Rectal smooth muscle tissue (tissue), 1 donor: ENCODE data around the gene RGPD8.

ENCODE experiments used
- H3K27ac ChIP-seq: one replicate; pipeline ENCODE4 v1.7.0; 2013; ENCODE audit warnings: low read depth, low read length, inconsistent platforms
- H3K27me3 ChIP-seq: one replicate; pipeline ENCODE4 v1.7.0; 2013; ENCODE audit warnings: low read length; ENCODE audit not compliant: control insufficient read depth, insufficient read depth
- H3K36me3 ChIP-seq: one replicate; pipeline ENCODE4 v1.7.0; 2013; ENCODE audit warnings: low read length; ENCODE audit not compliant: control insufficient read depth, insufficient read depth
- H3K4me1 ChIP-seq: one replicate; pipeline ENCODE4 v1.7.0; 2013; ENCODE audit warnings: low read length; ENCODE audit not compliant: control insufficient read depth, insufficient read depth
- H3K4me3 ChIP-seq: one replicate; pipeline ENCODE4 v1.7.0; 2013; ENCODE audit warnings: low read length
- H3K9ac ChIP-seq: one replicate; pipeline ENCODE4 v1.7.0; 2013; ENCODE audit warnings: low read length

Gene RGPD8

DNA sequence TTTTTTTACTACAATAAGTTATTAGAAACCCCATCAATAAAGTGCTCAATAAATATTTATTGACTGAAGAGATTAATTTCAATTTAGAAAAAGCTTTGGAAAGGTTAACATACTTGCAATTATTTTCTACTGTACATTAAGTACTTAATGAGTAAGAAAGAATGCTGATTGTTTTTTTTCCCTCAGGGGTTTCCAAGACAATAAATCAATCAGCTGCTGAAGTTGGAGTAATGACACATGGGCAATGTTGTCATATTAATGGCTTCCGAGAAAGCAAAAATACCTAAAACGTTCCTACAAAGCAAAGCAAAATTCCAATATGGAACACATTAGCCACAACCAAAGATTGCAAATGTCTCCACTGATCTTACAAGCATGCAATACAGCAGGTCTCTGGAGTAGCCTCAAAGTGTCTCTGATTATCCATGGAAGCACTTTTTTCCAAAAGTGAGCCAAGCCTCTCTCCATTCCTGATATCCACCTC lies 91.3 kb downstream of the RGPD8 start:
- Histone ChIP-seq H3K27me3 (no peaks in the 10 kb centered on the region), H3K36me3 (no peaks in the 10 kb centered on the region), H3K4me3 (no peak overlapping the region), H3K4me1 (no peaks in the 10 kb centered on the region), H3K9ac (no peak overlapping the region), H3K27ac (no peak overlapping the region)

DNA sequence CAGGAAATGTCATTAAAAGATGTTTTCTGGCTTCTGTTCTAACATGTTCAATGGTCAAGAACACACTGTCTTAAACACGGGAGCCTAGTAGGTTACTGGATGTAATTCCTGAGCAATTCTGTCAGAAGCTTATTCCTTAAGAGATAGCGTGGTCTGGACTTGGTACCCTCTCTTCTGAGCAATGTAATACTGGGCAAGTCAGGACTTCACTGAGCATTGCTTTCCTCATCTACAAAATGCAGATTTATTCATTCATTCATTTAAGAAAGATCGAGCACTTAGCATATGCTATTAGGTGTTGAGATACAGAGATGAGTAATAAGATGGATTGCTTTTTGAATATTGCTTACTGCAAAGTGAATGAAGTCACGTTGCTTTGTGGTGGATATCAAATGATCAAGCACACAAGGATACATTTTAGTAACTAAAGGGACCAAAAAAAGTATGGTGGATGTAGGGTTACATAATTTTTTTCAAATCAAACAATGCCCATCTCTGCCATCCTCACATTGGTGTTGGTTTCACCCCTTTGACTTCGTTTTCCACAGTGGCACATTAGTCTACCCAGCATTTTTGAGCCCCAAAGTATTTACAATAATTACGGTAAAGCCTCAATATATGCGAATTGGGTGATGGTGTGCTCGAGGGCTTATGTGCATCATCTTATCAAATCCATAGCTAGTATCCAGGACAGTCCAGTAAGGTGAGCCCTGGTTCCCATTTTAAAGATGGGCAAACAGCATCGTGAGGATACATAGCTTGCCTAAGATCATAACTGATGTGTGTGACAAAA lies 92.8 kb downstream of the RGPD8 start:
- Histone ChIP-seq H3K4me1 (no peaks in the 10 kb centered on the region), H3K27me3 (no peaks in the 10 kb centered on the region), H3K4me3 (no peak overlapping the region), H3K27ac (no peak overlapping the region), H3K36me3 (no peaks in the 10 kb centered on the region), H3K9ac (no peak overlapping the region)

DNA sequence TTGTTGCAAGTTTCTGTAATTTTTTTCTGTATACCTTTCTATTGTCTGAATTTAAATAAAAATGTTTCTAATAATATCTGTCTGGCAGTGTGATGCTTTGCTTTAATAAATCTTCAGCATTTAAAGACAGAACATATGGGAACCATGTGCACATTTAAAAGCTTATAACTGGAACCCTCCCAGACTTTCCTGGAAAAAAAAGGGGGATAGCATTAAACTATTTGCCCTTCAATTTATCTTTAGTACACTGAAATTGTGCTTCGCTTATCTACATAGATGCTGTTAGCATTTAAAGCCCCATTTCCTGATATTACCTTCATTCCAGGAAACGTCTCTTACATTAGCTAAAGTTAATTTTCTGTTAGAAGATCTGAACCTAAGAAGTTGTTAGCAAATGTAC lies 93.5 kb downstream of the RGPD8 start:
- Histone ChIP-seq H3K27ac (no peak overlapping the region), H3K27me3 (no peaks in the 10 kb centered on the region), H3K4me1 (no peaks in the 10 kb centered on the region), H3K9ac (no peak overlapping the region), H3K36me3 (no peaks in the 10 kb centered on the region), H3K4me3 (no peak overlapping the region)

DNA sequence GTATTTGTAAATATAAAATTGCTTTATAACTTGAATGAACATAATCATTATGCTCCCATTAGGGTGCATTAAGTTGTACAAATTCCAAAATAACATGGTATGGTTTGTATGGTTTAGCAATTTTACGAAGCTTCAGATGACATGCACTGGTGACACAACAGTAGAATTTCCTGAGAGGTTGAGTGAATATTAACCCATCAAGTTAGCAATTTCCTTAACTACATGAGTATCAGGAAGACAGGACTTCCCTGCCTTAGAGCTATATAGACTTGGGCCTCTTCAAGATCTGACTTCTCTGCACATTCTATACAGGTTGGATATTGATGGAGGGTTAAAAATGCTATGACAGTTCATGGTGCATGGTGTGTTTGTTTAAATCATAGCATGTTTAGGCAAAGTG lies 97.8 kb downstream of the RGPD8 start:
- no peak overlapping the region for H3K9ac ChIP-seq
- H3K36me3 ChIP-seq = no peaks in the 10 kb centered on the region
- H3K27me3 ChIP-seq = no peaks in the 10 kb centered on the region
- no peak overlapping the region for H3K27ac ChIP-seq
- no peak overlapping the region for H3K4me3 ChIP-seq
- H3K4me1 ChIP-seq = no peaks in the 10 kb centered on the region

DNA sequence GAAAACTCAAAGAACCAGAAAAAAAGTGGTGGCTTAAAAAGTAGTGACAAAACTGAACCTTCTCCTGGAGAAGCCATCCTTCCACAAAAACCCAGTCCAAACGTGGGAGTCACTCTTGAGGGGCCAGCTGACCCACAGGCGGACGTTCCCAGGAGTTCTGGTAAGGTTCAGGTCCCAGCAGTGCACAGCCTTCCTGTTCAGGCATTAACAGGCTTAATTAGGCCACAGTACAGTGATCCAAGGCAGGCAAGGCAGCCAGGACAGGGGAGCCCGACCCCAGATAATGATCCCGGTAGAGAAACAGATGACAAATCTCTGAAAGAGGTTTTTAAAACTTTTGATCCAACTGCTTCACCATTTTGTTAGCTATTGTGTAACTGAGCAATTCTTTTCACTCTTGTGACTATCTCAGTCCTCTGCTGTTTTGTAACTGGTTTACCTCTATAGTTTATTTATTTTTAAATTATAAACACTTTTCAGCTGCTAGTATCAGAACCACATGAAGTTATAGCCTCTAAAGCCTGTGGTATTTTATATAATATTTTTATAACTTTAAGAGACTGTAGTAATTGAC lies 101.2 kb downstream of the RGPD8 start:
- Histone ChIP-seq H3K4me3 (no peak overlapping the region), H3K27me3 (no peaks in the 10 kb centered on the region), H3K36me3 (peaks cover 4% of the 10 kb centered on the region), H3K9ac (no peak overlapping the region), H3K27ac (no peak overlapping the region), H3K4me1 (no peaks in the 10 kb centered on the region)

DNA sequence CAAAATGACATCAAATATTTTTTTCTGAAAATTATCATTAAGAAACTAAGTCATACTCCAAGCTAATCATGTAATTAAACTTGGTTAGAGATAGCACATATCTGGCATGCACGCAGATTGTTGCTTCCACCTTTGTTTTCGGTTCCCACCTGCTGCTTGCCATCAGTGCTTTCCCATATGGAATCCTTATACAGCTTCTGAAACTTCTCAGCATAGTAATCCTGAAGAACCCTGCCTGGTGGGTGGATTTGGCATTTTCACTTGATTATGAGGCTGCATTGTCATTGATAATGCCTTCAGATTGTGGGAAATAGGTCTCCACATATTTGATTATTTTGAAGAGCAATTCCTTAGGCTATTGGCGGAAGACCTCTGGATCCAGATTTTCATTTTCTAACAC lies 110.5 kb downstream of the RGPD8 start:
- Histone ChIP-seq H3K4me1 (no peaks in the 10 kb centered on the region), H3K27me3 (no peaks in the 10 kb centered on the region), H3K9ac (no peak overlapping the region), H3K4me3 (no peak overlapping the region), H3K27ac (no peak overlapping the region), H3K36me3 (peaks cover 2% of the 10 kb centered on the region)

DNA sequence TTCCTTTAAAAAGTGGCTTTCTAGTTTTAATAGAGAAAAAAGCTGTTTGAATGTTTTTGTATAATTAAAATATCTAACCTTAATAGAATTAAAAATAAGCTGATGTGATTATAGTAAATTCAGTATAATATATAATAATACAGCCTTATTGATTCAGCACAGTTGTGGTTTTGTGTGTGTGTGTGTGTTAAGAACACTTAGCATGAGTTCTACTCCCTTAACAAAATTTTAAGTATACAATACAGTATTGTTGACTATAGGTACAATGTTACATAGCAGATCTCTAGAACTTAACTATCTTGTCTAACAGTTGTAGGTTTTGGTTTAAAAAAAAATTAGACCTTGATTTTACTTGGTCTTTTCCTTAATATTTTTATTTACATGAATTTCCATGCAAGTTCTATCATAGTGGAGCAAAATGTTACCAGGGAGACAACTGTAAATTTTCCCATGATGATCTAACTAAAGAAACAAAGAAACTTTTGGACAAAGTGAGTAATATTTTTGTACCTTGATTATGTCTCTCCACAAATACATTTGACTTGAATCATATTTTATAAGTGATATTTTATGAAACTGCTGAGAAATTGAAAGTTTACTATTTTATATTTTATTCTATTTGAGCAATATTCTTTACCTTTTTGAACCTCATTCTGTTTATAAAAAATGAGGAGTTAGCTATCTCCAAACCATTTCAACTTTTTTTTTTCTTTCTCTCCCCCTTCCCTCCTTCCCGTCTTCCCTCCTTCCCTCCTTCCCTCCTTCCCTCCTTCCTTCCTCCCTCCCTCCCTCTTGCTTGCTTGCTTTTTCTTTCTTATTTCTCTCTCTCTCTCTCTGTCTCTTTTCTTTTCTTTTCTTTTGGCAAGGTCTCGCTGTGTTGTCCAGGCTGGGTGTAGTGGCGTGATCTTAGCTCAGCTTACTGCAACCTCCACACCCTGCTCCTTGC lies 111.8 kb downstream of the RGPD8 start:
- Histone ChIP-seq H3K4me1 (no peaks in the 10 kb centered on the region), H3K27me3 (no peaks in the 10 kb centered on the region), H3K9ac (no peak overlapping the region), H3K36me3 (no peaks in the 10 kb centered on the region), H3K4me3 (no peak overlapping the region), H3K27ac (no peak overlapping the region)
